HG03103 (cell line): ENCODE results near the gene TP53BP1.
A peak's percentile ranks its signal among the peaks of the same experiment; 100 is the strongest.
"Not testable (repeated sequence)": the region's sequence is repeated elsewhere in the genome, so short reads cannot be mapped to it uniquely, and the experiment has no call there.

Experiments
- ATAC-seq: cut with Tn5 transposase; IDR thresholded peaks from one replicate; pipeline ENCODE4 v1.9.1; 2021; ENCODE audit warnings: low read depth; ENCODE audit not compliant: unreplicated experiment

TP53BP1 gene, protein sequence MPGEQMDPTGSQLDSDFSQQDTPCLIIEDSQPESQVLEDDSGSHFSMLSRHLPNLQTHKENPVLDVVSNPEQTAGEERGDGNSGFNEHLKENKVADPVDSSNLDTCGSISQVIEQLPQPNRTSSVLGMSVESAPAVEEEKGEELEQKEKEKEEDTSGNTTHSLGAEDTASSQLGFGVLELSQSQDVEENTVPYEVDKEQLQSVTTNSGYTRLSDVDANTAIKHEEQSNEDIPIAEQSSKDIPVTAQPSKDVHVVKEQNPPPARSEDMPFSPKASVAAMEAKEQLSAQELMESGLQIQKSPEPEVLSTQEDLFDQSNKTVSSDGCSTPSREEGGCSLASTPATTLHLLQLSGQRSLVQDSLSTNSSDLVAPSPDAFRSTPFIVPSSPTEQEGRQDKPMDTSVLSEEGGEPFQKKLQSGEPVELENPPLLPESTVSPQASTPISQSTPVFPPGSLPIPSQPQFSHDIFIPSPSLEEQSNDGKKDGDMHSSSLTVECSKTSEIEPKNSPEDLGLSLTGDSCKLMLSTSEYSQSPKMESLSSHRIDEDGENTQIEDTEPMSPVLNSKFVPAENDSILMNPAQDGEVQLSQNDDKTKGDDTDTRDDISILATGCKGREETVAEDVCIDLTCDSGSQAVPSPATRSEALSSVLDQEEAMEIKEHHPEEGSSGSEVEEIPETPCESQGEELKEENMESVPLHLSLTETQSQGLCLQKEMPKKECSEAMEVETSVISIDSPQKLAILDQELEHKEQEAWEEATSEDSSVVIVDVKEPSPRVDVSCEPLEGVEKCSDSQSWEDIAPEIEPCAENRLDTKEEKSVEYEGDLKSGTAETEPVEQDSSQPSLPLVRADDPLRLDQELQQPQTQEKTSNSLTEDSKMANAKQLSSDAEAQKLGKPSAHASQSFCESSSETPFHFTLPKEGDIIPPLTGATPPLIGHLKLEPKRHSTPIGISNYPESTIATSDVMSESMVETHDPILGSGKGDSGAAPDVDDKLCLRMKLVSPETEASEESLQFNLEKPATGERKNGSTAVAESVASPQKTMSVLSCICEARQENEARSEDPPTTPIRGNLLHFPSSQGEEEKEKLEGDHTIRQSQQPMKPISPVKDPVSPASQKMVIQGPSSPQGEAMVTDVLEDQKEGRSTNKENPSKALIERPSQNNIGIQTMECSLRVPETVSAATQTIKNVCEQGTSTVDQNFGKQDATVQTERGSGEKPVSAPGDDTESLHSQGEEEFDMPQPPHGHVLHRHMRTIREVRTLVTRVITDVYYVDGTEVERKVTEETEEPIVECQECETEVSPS (N-terminal part only)

DNA sequence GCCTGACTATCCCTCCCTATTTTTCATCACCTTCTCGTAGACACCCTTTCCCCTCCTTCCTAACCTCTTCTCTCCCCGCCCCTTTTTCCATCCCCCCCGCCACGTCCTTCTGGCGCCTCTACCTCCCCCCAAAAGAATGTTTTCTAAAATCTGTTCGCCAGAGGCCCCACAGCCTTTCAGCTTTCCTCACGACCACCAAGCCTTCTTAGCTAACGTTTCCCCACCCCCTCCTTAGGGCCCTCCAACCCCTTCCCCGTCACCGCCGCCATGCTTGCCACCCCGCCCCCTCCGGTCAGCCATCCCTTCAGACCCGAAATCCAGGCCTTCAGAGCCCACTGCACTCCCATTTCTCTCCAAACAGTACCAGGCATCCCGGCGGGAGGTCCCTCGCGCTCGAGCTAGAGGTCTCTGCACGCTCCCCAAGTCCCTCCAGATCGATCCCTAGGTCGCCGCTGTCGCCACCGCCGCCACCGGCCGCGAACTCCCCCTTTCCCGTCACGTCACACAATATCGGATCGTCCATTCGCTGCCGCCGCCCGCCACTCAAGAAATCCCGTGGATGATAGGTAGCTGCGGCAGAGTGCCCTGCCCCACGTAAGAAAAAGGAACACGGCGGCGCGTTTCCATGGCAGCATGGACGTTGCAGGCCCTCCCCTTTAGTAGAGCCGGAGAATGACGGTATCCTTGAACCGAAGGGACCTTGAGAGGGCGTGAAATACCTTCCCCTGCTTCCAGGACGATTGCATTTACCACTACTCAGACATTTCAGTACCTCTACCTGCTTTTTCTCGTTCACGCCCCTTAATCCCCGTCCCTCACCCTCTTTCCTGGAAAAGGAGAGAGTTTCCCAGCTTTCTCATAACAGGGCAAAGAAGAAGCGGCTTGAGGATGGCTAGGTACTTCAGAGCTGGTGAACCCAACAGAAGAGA lies at the start of gene TP53BP1:
TSS of gene TP53BP1 (minus strand) at position 484 of the 929 bp plus-strand sequence. CDS start at position 371, 113 bp downstream.
- ATAC-seq = peak; percentile 94

DNA sequence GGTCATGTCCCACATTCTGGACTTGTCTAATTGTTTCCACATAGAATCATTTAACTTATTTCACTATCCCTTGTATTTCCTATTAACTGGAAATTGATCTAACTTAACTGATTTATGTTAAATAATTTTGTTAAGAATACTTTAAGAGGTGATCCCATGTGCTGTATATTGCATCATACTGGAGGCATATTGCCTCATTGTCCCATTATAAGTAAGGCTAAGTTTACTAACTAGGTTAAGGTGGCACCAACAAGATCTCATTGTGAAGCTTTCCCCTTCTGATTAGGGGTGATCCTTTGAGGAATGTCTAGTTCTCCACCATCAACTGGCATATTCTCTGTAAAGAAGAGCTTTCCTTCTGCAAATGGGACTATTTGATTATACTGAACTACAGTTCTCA lies 48.8 kb upstream of the TP53BP1 start:
- ATAC-seq = no peak

DNA sequence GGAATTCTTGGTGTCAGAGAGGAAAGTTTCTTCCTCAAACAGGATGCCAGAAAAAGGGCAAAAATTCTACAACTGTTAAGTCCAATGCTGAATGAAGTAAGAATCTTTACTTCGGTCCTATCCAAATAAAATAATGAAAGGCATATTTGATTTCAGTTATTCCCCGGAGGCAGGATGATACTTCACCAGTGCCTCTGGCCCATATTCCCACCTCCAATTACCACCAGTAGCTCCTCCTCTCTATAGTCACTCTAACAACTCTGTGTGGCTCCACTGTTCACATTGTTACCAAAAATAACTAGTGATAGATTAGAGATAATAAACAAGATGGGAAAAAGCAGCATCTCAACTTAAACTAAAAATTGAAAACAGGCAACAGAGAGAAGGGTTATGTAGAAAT lies 45.1 kb upstream of the TP53BP1 start:
- no peak for ATAC-seq

DNA sequence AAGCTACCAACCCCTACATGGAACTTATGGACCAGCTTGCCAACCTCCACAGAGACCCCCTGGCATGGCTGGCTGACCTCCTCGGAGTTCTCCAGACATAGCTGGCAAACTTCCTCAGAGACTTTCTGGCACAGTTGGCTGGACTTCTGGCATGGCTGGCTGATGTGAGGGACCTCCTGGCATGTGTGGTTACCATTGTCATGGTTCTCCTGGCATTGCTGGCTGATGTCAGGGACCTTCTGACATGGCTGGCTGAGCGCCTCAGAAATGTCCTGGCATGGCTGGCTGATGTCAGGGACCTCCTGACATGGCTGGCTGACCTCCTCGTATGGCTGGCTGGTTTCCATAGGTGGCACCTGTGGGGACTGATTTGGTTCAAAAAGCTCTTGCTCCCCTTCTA lies 41.9 kb upstream of the TP53BP1 start:
- ATAC-seq = no peak

DNA sequence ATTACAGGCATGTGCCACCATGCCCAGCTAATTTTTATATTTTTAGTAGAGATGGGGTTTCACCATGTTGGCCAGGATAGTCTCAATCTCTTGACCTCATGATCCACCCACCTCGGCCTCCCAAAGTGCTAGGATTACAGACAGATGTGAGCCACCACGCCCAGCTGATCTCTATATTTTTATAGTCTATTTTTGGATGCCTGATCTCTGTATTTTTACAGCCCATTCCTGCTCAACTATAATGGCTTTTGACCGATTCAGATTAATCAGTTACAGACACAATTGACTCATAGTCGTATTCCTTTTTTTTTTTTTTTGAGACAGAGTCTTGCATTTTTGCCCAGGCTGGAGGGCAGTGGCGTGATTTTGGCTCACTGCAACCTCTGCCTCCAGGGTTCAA lies 39.9 kb upstream of the TP53BP1 start:
- not testable (repeated sequence) for ATAC-seq

DNA sequence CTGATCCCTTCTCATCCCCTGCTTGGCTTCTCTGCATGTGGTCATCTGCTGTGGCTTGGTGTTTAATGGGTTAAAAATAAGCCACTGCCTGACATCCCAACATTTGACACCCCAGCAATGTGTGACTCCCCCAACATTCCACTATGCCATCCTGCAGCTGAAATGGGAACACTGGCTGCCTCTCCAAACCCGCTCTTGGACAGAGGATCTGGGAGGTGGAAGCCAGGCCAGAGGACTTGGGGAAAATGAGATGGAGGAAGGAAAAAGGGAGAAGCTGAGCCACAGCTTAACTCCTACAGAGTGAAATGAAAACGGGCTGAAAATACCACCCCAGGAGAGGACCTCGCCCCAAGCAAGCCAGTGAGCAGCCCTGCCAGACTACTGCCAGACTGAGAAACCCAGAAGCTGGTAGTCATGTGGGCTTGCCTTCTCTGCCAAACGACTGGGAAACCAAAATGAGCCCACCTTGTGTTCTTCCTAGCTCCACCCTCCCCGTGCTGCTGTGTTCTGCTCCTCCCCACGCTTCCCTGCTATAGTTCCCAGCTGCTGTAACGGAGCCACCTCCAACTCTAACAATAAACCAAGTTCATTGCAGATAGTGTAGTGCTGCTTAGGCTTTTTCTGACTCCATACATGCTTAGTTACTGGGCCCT lies 38.2 kb upstream of the TP53BP1 start:
- ATAC-seq = no peak

DNA sequence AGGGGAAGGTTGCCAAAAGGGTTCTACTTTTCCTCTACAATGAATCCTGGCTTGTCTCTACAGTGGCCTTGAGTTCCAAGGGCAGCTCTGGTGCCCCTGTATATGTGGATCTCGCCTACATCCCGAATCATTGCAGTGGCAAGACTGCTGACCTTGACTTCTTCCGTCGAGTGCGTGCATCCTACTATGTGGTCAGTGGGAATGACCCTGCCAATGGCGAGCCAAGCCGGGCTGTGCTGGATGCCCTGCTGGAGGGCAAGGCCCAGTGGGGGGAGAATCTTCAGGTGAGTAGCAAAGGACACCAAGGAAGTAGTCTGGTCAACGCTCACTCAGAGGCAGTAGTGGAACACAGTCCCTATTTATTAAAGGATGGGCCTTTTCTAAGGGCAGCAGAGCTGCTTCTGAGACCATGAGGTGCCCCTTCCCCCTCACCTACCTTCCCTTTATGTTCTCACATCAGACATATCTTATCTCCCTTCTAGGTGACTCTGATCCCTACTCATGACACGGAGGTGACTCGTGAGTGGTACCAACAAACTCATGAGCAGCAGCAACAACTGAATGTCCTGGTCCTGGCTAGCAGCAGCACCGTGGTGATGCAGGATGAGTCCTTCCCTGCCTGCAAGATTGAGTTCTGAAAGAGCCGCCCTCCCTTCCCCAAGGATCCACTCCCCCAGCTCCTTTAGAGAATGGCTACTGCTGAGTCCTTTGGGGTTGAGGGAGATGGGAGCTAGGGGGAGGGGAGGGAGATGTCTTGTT lies 36.8 kb upstream of the TP53BP1 start:
- ATAC-seq = no peak

DNA sequence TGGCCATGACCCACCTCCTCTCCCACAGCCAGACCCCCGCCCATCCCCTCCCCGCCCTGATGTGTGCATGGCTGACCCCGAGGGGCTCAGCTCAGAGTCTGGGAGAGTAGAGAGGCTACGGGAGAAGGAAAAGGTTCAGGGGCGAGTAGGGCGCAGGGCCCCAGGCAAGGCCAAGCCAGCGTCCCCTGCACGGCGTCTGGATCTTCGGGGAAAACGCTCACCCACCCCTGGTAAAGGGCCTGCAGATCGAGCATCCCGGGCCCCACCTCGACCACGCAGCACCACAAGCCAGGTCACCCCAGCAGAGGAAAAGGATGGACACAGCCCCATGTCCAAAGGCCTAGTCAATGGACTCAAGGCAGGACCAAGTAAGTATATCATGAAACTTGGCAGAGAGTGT lies 36.2 kb upstream of the TP53BP1 start:
- ATAC-seq = no peak

DNA sequence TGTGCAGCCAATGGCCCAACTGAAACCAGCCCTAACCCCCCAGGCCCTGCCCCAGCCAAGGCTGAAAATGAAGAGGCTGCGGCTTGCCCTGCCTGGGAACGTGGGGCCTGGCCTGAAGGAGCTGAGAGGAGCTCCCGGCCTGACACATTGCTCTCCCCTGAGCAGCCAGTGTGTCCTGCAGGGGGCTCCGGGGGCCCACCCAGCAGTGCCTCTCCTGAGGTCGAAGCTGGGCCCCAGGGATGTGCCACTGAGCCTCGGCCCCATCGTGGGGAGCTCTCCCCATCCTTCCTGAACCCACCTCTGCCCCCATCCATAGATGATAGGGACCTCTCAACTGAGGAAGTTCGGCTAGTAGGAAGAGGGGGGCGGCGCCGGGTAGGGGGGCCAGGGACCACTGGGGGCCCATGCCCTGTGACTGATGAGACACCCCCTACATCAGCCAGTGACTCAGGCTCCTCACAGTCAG lies 35.6 kb upstream of the TP53BP1 start:
- ATAC-seq = no peak

DNA sequence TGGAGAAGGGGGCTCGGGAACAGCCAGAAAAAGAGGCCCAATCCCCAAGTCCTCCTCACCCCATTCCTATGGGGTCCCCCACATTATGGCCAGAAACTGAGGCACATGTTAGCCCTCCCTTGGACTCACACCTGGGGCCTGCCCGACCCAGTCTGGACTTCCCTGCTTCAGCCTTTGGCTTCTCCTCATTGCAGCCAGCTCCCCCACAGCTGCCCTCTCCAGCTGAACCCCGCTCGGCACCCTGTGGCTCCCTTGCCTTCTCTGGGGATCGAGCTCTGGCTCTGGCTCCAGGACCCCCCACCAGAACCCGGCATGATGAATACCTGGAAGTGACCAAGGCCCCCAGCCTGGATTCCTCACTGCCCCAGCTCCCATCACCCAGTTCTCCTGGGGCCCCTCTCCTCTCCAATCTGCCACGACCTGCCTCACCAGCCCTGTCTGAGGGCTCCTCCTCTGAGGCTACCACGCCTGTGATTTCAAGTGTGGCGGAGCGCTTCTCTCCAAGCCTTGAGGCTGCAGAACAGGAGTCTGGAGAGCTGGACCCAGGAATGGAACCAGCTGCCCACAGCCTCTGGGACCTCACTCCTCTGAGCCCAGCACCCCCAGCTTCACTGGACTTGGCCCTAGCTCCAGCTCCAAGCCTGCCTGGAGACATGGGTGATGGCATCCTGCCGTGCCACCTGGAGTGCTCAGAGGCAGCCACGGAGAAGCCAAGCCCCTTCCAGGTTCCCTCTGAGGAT lies 35.0 kb upstream of the TP53BP1 start:
- ATAC-seq = no peak

DNA sequence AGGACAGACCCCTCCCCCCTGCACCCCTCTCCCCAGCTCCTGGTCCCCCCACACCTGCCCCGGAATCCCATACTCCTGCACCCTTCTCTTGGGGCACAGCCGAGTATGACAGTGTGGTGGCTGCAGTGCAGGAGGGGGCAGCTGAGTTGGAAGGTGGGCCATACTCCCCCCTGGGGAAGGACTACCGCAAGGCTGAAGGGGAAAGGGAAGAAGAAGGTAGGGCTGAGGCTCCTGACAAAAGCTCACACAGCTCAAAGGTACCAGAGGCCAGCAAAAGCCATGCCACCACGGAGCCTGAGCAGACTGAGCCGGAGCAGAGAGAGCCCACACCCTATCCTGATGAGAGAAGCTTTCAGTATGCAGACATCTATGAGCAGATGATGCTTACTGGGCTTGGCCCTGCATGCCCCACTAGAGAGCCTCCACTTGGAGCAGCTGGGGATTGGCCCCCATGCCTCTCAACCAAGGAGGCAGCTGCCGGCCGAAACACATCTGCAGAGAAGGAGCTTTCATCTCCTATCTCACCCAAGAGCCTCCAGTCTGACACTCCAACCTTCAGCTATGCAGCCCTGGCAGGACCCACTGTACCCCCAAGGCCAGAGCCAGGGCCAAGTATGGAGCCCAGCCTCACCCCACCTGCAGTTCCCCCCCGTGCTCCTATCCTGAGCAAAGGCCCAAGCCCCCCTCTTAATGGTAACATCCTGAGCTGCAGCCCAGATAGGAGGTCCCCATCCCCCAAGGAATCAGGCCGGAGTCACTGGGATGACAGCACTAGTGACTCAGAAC lies 34.3 kb upstream of the TP53BP1 start:
- no peak for ATAC-seq

DNA sequence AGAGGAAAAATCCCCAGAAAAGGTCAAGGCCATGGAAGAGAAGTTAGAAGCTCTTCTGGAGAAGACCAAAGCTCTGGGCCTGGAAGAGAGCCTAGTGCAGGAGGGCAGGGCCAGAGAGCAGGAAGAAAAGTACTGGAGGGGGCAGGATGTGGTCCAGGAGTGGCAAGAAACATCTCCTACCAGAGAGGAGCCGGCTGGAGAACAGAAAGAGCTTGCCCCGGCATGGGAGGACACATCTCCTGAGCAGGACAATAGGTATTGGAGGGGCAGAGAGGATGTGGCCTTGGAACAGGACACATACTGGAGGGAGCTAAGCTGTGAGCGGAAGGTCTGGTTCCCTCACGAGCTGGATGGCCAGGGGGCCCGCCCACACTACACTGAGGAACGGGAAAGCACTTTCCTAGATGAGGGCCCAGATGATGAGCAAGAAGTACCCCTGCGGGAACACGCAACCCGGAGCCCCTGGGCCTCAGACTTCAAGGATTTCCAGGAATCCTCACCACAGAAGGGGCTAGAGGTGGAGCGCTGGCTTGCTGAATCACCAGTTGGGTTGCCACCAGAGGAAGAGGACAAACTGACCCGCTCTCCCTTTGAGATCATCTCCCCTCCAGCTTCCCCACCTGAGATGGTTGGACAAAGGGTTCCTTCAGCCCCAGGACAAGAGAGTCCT lies 33.4 kb upstream of the TP53BP1 start:
- ATAC-seq = no peak

DNA sequence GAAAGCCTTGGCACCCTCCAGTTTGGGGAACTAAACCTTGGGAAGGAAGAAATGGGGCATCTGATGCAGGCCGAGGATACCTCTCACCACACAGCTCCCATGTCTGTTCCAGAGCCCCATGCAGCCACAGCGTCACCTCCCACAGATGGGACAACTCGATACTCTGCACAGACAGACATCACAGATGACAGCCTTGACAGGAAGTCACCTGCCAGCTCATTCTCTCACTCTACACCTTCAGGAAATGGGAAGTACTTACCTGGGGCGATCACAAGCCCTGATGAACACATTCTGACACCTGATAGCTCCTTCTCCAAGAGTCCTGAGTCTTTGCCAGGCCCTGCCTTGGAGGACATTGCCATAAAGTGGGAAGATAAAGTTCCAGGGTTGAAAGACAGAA lies 32.2 kb upstream of the TP53BP1 start:
- no peak for ATAC-seq

DNA sequence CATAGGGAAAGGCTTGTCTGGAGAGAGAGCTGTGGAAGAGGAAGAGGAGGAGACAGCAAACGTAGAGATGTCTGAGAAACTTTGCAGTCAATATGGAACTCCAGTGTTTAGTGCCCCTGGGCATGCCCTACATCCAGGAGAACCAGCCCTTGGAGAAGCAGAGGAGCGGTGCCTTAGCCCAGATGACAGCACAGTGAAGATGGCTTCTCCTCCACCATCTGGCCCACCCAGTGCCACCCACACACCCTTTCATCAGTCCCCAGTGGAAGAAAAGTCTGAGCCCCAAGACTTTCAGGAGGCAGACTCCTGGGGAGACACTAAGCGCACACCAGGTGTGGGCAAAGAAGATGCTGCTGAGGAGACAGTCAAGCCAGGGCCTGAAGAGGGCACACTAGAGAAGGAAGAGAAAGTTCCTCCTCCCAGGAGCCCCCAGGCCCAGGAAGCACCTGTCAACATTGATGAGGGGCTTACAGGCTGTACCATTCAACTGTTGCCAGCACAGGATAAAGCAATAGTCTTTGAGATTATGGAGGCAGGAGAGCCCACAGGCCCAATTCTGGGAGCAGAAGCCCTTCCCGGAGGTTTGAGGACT lies 31.4 kb upstream of the TP53BP1 start:
- no peak for ATAC-seq

DNA sequence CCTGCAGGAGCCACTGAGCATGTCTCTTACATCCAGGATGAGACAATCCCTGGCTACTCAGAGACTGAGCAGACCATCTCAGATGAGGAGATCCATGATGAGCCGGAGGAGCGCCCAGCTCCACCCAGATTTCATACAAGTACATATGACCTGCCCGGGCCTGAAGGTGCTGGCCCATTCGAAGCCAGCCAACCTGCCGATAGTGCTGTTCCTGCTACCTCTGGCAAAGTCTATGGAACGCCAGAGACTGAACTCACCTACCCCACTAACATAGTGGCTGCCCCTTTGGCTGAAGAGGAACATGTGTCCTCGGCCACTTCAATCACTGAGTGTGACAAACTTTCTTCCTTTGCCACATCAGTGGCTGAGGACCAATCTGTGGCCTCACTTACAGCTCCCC lies 30.7 kb upstream of the TP53BP1 start:
- ATAC-seq = no peak

DNA sequence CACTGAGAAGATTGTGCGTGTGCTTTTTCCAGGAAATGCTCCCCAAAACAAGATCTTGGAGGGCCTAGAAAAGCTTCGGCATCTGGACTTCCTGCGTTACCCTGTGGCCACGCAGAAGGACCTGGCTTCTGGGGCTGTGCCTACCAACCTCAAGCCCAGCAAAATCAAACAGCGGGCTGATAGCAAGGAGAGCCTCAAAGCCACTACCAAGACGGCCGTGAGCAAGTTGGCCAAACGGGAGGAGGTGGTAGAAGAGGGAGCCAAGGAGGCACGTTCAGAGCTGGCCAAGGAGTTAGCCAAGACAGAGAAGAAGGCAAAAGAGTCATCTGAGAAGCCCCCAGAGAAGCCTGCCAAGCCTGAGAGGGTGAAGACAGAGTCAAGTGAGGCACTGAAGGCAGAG lies 29.3 kb upstream of the TP53BP1 start:
- no peak for ATAC-seq
